Activated CD4-positive, CD25-positive, alpha-beta regulatory T cell treated with anti-CD3 and anti-CD28 coated beads, Interleukin-2, amount 50 U/mL, for 16 hours (primary cell): ENCODE data around the gene GUCA1A.
A peak's percentile ranks its signal among the peaks of the same experiment; 100 is the strongest.
"Not testable (repeated sequence)": the region's sequence is repeated elsewhere in the genome, so short reads cannot be mapped to it uniquely, and the experiment has no call there.

Experiments
- DNase-seq: peaks from one replicate; pipeline ENCODE4 v3.0.0-alpha.2; 2020; ENCODE audit warnings: low read depth, low spot score

GUCA1A gene

GRCh38 chr6:42147138-42147562 is 26.0 kb upstream of the GUCA1A start:
- no peak for DNase-seq

GRCh38 chr6:42148058-42148457 is 25.1 kb upstream of the GUCA1A start:
- DNase-seq: no peak

DNA sequence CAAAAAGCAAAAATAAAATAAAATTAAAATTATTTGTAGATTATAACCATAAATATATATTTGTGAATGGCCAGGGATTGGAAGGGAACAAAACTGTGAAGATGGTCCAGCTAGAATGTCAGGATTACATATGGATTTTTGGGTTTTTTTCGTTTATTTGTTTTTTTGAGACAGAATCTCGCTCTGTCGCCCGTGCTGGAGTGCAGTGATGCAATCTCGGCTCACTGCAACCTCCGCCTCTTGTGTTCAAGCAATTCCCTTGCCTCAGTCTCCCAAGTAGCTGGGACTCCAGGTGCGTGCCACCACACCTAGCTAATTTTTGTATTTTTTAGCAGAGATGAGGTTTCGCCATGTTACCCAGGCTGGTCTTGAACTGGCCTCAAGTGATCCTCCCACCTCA is 22.9 kb upstream of the GUCA1A start:
- no peak for DNase-seq

GRCh38 chr6:42152024-42152423 is 21.1 kb upstream of the GUCA1A start:
- DNase-seq: no peak

- DNase-seq: not testable (repeated sequence)
Observed at GRCh38 chr6:42152528-42153213, 20.5 kb upstream of the GUCA1A start.

DNA sequence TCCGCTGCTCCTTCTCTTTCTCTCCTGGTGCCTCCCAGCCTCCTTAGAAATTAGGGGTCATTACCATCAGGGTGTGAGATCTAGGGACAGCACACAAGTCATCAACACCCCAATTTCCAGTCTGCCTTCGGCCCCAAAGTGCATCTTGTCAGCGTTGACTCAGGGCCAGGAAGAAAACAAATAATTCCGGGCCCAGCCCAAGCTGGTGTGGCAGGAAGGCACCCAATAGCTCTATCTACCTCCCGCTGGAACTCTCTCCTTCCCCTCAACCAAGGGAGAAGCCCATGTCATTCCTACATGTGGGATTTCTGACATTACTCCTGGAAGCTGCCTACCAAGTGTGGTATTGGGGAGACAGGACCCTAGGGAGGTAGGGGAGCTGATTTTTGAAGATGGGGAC is 19.2 kb upstream of the GUCA1A start:
- DNase-seq: no peak

DNA sequence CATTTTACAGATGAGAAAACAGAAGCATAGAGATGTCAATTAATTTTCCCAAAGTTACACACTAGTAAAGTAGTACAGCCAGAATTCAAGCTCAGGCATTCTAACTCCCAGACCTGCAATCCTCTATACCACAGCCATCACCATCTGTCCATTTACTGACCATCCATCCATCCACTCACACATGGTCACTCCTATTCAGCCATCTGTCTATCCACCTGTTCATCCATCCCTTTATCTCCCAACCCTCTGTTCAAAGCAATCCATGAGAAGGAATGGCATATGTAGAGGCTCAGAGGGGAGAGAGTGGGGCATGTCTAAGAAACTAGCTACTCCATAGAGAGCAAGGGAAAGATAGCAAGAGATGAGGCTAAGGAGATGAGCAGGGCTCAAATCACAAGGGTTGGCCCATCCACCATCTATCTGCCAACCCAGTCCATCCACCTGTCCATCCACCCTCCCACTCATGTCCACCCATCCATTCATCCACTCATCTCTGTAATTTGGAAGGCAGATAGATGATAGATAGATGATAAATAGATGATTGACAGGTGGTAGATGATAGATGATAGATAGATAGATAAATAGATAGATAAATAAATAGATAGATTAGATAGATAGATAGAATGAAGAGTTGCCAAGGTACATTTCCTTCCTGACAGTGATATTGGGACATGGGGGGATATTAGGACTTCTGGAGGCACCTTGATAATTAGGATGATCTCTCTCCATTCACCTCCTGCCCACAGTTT is 18.5 kb upstream of the GUCA1A start:
- DNase-seq: no peak

GRCh38 chr6:42155293-42155692 is 17.9 kb upstream of the GUCA1A start:
- no peak for DNase-seq

DNA sequence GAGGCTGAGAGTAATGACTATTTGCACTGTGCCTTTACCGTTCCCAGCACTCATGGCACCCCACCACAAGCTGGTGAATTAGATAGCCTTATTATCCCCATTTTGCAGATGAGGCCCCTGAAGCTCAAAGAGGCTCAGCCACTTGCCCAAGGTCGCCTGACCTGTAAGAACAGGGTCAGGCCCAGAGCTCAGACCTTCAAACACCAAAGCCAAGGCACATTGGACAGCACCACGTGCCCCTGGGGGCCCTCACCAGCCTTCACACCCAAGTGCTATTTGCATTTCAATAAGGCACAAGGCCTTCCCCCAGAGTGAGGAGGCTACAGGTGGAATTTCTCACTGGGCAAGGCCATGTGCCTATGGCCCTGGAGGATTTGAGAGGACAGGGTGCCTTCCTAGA is 16.5 kb upstream of the GUCA1A start:
- DNase-seq: no peak

GRCh38 chr6:42158011-42158410 is 15.2 kb upstream of the GUCA1A start:
- no peak for DNase-seq

DNA sequence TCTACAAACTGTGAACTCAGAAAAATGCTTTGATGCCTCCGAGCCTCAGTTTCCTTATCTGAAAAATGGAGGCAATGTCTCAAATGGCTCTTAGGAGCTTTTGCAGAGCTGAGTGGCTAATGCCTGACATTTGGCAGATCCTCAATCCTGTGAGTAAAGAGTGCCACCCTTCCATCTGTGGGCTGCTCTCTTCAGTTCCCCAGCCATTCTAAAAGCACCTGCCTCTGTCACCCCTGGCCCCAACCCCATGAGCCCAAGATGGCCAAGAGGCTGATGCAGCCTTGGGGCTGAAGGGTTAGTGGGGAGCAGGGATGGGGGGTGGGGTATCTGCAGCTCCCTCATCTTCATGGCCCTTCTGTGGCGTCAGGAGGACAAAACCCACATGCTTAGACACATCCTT is 14.5 kb upstream of the GUCA1A start:
- no peak for DNase-seq

GRCh38 chr6:42159431-42160024 is 13.6 kb upstream of the GUCA1A start:
- DNase-seq: no peak

DNA sequence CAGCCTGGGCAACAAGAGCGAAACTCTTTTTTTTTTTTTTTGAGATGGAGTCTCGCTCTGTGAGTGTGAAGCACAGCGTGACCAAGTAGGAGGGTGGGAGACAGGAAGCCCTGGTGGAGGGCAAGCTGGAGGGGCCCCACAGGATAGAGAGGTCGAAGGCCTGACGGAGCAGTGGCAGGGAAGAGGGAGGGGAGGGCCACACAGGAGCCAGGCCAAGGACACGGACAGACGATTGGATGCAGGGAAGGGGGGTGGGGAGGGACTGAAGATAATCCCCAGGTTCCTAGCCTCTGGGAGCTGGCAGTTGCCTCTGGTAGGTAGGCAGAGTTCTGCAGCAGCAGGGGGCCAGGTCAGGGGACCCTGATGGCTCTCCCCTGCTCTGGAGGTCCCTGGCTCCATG is 10.8 kb upstream of the GUCA1A start:
- no peak for DNase-seq

GRCh38 chr6:42162812-42163211 is 10.4 kb upstream of the GUCA1A start:
- no peak for DNase-seq

GRCh38 chr6:42163981-42164380 is 9.2 kb upstream of the GUCA1A start:
- no peak for DNase-seq

GRCh38 chr6:42165016-42165415 is 8.1 kb upstream of the GUCA1A start:
- DNase-seq: no peak

- peak; percentile 67 for DNase-seq
Observed at GRCh38 chr6:42166444-42167141, 6.6 kb upstream of the GUCA1A start.

GRCh38 chr6:42168650-42169049 is 4.5 kb upstream of the GUCA1A start:
- no peak for DNase-seq

DNA sequence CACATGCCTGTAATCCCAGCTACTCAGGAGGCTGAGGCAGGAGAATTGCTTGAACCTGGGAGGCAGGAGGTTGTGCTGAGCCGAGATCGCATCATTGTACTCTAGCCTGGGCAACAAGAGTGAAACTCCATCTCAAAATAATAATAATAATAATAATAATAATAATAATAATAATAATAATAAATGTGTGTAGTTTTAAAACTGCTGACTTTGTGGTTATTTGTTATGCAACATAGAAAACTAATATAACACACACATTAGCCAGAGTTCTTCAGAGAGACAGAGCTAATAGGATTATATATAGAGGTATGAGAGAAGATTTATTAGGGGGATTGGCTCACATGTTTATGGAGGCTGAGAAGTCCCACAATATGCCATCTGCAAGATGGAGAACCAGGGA is 3.4 kb upstream of the GUCA1A start:
- not testable (repeated sequence) for DNase-seq

GRCh38 chr6:42171813-42172581 is 1.2 kb upstream of the GUCA1A start:
- no peak for DNase-seq

GRCh38 chr6:42175860-42176259 is 2.7 kb downstream of the GUCA1A start:
- DNase-seq: no peak

GRCh38 chr6:42176981-42177380 is 3.8 kb downstream of the GUCA1A start:
- DNase-seq: no peak
